Measurements from ENCODE around the gene MAPKAPK5.

- TF ChIP-seq POLR2A (IDR thresholded peaks at IDR 0.05; ENCODE audit: extremely low read depth, insufficient read length) (no peak), CTCF (IDR thresholded peaks at IDR 0.05; ENCODE audit: low read depth, low read length) (no peak), MYC (IDR thresholded peaks at IDR 0.05; ENCODE audit: low read depth, low read length) (no peak), MAX (IDR thresholded peaks at IDR 0.05; ENCODE audit: low read depth, low read length) (no peak)
Observed at GRCh38 chr12:111905502-111905901, 63.5 kb downstream of the MAPKAPK5 start.
